ENCODE measurements around the gene MOV10L1.
"Not testable (repeated sequence)": the region's sequence is repeated elsewhere in the genome, so short reads cannot be mapped to it uniquely, and the experiment has no call there.

The MOV10L1 gene

GRCh38 chr22:50192436-50193204 is 102.8 kb downstream of the MOV10L1 start:
- DNase-seq, result no peak

GRCh38 chr22:50193621-50194020 is 103.8 kb downstream of the MOV10L1 start:
- DNase-seq, result no peak

DNA sequence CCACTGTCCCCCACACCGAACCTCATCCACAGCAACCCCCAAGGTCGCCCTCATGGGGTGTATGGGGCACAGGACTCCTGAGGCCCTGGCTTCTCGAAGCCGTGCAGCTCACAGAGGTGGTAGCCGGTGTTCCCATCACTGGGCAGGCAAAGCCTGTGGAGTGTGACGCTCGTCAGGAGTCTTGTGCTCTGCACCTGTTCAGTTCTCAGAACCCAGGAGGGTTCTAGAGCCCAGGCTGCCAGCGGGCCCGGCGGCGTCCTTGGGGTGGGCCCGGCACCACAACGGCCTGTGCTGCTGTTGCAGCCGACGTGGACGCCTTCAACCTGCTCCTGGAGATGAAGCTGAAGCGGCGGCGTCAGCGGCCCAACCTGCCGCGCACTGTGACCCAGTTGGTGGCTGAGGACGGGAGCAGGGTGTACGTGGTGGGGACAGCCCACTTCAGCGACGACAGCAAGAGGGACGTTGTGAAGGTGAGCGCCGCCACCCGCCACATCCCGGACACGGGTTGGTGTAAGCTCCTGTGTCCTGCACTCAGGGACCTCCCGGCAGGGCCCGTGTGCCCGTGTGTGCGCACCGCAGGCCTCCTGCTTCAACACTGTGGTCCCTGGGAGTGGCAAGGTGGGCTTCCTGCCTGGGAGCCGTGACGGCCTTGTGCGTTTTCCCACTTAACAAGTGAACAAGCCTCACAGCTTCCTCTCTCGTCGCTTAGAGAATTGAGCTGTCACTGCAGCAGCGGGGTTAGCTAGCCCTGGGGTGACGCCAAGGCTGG is 104.4 kb downstream of the MOV10L1 start:
- DNase-seq, result no peak

DNA sequence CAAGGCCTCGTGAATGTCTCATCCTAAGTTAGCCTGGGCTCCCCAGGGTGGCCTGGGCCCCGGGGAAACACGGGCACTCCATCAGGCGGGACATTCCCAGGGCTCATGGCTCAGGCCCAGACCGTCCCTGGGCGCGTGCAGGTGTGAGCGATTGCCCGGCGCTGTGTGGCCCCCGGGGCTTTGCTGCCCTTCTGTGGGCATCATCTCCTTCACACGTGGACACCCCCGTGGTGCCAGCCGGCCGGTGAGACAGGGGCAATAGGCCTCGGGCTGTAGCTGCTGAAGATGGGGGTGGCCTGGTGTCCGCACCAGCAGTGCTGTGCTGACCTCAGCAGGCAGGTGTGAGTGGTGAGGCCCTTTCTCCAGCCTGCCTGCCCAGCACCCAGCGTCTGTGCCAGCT is 106.5 kb downstream of the MOV10L1 start:
- no peak for DNase-seq

DNA sequence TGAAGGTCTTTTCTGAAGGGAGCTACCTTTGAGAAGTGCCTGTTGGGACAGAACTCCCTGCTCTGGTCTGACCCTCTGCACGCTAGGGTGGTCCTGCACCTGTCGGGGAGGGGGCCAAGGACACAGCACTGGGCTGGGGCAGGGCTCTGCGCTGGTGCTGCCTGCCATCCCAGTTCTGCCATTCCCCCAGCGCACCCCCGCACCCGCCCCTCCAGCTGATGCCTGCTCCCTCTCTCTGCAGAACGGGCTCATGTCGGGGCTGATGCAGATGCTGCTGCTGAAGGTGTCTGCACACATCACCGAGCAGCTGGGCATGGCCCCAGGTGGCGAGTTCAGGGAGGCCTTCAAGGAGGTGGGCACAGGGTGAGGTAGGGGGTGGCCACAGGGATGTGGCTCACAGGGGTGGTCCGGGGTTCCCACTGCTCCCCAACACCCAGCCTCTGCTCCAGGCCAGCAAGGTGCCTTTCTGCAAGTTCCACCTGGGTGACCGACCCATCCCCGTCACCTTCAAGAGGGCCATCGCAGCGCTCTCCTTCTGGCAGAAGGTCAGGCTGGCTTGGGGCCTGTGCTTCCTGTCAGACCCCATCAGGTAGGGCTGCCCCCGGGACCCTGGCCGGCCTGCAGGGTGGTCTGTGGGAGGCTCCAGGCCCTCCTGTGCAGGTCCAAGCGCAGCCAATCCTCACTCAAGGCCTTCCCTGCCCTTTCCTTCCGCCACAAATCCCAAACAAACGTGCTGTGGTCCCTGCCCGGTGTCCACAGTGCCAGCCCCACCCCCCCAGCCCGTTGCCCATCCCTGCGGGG is 107.4 kb downstream of the MOV10L1 start:
- no peak for DNase-seq

DNA sequence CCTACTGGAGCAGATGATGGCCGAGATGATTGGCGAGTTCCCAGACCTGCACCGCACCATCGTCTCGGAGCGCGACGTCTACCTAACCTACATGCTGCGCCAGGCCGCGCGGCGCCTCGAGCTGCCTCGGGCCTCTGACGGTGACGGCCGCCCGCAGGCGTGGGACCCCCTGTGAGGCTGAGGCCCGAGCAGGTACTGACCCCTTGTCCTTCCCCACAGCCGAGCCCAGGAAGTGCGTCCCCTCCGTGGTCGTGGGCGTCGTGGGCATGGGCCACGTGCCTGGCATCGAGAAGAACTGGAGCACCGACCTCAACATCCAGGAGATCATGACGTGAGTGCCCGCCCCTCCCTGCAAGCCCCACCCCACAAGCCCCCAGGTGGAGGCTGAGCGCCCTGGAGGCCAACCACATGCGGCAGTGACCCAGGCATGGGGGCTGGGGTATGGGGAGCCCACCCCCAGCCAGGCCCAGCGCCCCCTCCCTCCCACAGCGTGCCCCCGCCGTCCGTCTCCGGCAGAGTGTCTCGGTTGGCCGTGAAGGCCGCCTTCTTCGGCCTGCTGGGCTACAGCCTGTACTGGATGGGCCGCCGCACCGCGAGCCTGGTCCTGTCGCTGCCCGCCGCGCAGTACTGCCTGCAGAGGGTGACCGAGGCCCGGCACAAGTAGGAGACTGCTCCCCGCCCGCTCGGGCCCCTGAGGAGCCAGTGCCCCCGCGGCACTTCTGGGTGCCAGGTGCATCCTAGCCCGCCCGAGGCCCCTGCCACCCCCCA is 108.2 kb downstream of the MOV10L1 start:
- no peak for DNase-seq

DNA sequence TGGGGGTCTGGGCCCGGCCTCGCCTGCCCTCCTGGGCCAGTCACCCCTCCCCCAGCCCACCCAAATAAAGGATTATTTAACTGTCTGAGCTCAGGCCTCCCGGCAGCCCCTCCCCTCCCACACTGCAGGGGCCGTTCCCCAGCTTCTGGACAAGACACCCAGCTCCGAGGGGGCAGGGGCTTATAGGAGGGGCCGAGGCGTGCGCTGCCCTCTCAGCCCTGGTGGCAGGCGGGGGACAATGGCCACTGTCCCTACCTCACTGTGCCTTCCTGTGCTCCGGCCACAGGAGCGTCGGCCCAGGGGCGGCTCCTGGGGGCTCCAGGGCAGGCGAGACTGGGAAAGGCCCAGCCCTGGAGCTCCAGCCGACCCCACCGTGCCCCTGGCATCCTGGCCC is 108.8 kb downstream of the MOV10L1 start:
- DNase-seq, result no peak

DNA sequence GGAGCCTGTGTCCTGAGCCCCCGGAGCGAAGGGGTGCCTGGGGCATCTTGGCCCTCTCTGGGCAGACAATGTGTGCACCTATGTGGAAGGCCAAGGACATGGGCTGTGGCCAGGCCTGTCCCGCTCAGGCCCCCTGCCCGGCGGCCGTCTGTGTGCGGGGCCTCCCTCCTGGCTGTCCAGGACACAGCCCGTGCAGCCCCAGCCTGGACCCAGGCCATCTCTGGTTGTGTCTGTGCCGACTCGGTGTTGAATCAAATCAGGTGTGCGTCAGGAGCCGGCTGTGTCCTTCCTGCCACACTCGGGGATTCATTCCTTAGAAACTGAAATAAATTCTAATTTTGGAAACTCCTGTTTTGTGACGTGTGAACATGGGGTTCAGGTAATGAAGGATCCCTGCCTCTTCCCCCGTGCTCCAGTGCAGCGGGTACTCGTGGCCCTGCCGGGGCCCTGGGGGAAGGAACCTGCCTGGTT is 109.5 kb downstream of the MOV10L1 start:
- no peak for DNase-seq

GRCh38 chr22:50199829-50200460 is 110.1 kb downstream of the MOV10L1 start:
- peak; percentile 75 for DNase-seq

DNA sequence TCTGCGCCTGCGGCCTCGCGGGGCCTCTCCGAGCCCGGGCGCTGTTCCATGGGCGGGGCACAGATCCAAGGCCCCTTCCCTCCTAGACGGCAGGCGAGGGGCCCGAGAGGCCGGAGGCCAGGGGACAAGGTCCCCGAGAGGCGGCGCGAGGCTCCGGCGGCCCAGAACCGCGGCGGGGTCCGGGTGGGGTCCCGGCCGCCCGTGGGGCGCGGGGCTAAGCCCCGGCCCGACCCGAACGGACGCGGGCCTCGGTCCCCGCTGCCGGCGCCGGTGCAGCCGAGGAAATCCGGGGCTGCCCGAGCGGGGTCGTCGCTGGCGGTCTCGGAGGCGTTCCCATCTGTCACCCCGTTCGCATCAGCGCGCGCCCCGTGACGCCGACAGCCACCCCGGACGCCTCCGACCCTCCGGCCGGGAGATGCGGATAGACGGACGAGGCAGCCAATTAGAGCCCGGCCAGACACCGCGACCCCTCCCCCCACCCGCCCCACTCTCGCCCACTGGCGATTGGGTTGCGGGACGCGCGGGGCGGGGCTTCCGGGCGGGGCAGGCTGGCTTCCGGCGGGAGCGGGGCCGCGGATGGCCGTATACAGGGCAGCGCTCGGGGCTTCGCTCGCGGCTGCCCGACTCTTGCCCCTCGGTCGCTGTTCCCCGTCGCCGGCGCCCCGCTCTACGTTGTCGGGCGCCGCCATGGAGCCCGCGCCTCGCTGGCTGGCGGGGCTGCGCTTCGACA is 110.8 kb downstream of the MOV10L1 start, which contains the start of gene SELENOO:
TSS of gene SELENOO (plus strand) at position 551 of the 730 bp plus-strand sequence. CDS start at position 577, 26 bp downstream.
- DNase-seq, result peak; percentile 91

DNA sequence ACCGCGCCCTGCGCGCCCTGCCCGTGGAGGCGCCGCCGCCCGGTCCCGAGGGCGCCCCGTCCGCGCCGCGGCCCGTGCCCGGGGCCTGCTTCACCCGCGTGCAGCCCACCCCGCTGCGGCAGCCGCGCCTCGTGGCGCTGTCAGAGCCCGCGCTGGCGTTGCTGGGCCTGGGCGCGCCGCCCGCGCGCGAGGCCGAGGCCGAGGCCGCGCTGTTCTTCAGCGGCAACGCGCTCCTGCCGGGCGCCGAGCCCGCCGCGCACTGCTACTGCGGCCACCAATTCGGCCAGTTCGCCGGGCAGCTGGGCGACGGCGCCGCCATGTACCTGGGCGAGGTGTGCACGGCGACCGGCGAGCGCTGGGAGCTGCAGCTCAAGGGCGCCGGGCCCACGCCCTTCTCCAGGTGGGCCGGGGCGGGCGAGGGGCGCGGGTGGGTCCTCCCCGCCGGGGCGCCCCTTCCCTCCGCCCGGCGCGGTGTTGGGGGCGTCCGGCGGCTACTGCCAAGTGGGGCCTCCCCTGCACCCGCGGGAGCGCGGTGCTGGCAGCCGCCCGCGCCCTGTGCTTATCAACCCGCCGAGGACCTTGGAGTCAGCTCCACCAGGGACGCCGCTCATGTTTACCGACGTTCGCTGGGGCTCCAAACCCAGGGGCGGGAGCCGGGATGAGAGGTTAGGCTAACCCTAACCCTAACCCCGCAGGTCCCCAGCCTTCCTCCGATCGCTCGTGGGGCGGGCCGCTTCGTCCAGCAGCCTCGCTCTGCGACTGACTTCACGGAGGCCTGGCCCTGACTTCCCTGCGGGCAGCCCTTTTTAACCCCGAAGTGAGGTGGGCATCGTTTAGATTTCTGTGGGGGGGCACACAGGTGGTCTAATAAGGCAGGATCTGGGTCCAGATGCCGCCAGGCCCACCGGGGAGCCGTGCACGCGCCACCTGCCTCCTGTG is 111.7 kb downstream of the MOV10L1 start:
- DNase-seq, result no peak

GRCh38 chr22:50202130-50202666 is 112.4 kb downstream of the MOV10L1 start:
- no peak for DNase-seq

GRCh38 chr22:50203288-50203687 is 113.5 kb downstream of the MOV10L1 start:
- DNase-seq, result no peak

DNA sequence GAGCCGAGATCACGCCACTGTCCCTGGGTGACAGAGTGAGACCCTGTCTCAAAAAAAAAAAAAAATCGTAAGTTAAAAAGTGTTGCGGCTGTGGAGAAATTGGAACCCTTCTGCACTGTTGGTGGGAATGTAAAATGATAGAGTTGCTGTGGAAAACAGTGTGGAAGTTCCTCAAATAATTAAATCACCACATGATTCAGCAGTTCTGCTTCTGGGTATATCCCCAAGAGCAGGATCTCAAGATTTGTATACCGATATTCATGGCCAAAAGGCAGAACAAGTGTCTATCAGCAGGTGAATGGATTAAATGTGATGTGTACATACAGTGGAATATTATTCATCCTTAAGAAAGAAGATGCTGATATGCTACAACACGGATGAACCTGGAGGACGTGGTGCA is 114.8 kb downstream of the MOV10L1 start:
- no peak for DNase-seq

DNA sequence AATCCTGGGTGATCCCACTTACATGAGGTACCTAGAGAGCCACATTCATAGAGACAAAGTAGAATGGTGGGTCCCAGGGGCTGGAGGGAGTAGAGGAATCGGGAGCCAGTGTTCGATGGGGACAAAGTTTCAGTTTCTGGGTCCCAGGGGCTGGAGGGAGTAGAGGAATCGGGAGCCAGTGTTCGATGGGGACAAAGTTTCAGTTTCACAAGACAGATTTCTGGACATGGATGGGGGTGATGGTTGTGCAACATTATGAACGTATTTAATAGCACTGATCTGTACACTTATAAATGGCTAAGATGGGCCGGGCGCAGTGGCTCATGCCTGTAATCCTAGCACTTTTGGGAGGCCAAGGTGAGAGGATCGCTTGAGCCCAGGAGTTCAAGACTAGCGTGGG is 115.2 kb downstream of the MOV10L1 start:
- DNase-seq, result not testable (repeated sequence)

- DNase-seq, result no peak
These were observed 116.2 kb downstream of the MOV10L1 start for GRCh38 chr22:50205781-50206569.

GRCh38 chr22:50206599-50206998 is 116.8 kb downstream of the MOV10L1 start:
- no peak for DNase-seq

- DNase-seq, result no peak
These were observed 117.8 kb downstream of the MOV10L1 start for GRCh38 chr22:50207383-50208140.
